ENCODE data around the gene PANK4. TPM values are rescaled to one million over a fixed set of nuclear protein-coding genes. Genes with fewer than 3 reads are reported as not detected.

Gene PANK4
- total and polyA plus RNA-seq, 9 of the 15 experiments (the other 6 are each of a cell fraction or from before 2014, with no cell fraction given) = 0.93 to 55.6 (median 31.5) TPM

DNA sequence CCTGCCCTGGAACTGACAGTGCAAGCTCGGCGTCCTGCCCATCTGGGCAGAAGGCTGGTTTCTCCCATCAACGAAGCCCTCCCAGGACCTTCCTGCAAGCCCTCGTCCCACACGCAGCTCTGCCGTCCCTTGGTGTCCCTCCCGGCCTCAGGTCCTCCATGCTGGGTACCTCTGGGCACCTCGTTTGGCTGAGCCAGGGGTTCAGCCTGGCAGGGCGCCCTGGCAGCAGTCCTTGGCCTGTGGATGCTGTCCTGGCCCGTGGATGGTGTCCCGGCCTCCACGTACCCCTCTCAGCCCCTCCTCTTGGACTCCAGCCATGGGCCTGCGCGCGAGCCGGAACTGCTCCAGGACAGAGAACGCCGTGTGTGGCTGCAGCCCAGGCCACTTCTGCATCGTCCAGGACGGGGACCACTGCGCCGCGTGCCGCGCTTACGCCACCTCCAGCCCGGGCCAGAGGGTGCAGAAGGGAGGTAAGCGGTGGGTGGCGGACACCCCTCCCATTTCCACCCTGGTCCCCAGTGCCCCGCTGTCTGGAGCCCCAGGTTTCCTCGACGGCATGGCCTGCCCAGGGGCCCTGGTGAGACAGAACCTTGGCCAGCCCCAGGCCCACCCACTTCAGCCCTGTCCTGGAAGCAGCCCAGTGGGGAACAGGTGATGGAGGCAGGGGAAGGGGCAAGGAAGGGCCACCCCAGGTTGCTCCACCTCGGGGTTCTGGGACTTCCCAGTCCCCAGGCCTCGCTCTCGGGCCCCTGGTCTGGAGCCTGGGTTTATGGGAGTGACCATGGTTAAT, 33.3 kb upstream of the PANK4 start (continued):
- TF ChIP-seq, protein P1, sequence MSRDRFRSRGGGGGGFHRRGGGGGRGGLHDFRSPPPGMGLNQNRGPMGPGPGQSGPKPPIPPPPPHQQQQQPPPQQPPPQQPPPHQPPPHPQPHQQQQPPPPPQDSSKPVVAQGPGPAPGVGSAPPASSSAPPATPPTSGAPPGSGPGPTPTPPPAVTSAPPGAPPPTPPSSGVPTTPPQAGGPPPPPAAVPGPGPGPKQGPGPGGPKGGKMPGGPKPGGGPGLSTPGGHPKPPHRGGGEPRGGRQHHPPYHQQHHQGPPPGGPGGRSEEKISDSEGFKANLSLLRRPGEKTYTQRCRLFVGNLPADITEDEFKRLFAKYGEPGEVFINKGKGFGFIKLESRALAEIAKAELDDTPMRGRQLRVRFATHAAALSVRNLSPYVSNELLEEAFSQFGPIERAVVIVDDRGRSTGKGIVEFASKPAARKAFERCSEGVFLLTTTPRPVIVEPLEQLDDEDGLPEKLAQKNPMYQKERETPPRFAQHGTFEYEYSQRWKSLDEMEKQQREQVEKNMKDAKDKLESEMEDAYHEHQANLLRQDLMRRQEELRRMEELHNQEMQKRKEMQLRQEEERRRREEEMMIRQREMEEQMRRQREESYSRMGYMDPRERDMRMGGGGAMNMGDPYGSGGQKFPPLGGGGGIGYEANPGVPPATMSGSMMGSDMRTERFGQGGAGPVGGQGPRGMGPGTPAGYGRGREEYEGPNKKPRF (IDR thresholded peaks at IDR 0.05; ENCODE audit: low read depth, low read length) = no peak
- TF ChIP-seq, protein P2, sequence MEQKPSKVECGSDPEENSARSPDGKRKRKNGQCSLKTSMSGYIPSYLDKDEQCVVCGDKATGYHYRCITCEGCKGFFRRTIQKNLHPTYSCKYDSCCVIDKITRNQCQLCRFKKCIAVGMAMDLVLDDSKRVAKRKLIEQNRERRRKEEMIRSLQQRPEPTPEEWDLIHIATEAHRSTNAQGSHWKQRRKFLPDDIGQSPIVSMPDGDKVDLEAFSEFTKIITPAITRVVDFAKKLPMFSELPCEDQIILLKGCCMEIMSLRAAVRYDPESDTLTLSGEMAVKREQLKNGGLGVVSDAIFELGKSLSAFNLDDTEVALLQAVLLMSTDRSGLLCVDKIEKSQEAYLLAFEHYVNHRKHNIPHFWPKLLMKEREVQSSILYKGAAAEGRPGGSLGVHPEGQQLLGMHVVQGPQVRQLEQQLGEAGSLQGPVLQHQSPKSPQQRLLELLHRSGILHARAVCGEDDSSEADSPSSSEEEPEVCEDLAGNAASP (IDR thresholded peaks at IDR 0.05) = no peak
- TF ChIP-seq PTBP1 (IDR thresholded peaks at IDR 0.05; ENCODE audit: low read depth, low read length) = no peak
- TF ChIP-seq, protein P3, sequence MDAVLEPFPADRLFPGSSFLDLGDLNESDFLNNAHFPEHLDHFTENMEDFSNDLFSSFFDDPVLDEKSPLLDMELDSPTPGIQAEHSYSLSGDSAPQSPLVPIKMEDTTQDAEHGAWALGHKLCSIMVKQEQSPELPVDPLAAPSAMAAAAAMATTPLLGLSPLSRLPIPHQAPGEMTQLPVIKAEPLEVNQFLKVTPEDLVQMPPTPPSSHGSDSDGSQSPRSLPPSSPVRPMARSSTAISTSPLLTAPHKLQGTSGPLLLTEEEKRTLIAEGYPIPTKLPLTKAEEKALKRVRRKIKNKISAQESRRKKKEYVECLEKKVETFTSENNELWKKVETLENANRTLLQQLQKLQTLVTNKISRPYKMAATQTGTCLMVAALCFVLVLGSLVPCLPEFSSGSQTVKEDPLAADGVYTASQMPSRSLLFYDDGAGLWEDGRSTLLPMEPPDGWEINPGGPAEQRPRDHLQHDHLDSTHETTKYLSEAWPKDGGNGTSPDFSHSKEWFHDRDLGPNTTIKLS (IDR thresholded peaks at IDR 0.05; ENCODE audit: borderline replicate concordance, low read depth) = no peak
- TF ChIP-seq, protein P4, sequence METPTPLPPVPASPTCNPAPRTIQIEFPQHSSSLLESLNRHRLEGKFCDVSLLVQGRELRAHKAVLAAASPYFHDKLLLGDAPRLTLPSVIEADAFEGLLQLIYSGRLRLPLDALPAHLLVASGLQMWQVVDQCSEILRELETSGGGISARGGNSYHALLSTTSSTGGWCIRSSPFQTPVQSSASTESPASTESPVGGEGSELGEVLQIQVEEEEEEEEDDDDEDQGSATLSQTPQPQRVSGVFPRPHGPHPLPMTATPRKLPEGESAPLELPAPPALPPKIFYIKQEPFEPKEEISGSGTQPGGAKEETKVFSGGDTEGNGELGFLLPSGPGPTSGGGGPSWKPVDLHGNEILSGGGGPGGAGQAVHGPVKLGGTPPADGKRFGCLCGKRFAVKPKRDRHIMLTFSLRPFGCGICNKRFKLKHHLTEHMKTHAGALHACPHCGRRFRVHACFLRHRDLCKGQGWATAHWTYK (CRISPR knock-in tag; IDR thresholded peaks at IDR 0.05) = no peak
- no peak for TF ChIP-seq PHF8 (IDR thresholded peaks at IDR 0.05; ENCODE audit: borderline replicate concordance, low read length)
- TF ChIP-seq ZFP30 (CRISPR knock-in tag; IDR thresholded peaks at IDR 0.05; ENCODE audit: borderline replicate concordance) = no peak
- TF ChIP-seq MEIS2 (IDR thresholded peaks at IDR 0.05; ENCODE audit: partially characterized antibody) = no peak
